ENCODE data around the gene GDF11.

The GDF11 gene

GRCh38 chr12:55742719-55743405 lies at the start of gene GDF11:
TSS of gene GDF11 (plus strand) at chr12:55743122. CDS start at chr12:55743317, 195 bp downstream.
- FAIRE-seq = no peak

GRCh38 chr12:55693323-55694187 lies 49.4 kb upstream of the GDF11 start:
- no peak for DNase-seq (ENCODE audit: low spot score)
- no peak for FAIRE-seq

More at GRCh38 chr12:55742719-55743405, at the start of gene GDF11:
- peak; percentile 91 for DNase-seq (ENCODE audit: low spot score)

GRCh38 chr12:55694188-55694515 lies 48.8 kb upstream of the GDF11 start:
- FAIRE-seq = no peak

DNA sequence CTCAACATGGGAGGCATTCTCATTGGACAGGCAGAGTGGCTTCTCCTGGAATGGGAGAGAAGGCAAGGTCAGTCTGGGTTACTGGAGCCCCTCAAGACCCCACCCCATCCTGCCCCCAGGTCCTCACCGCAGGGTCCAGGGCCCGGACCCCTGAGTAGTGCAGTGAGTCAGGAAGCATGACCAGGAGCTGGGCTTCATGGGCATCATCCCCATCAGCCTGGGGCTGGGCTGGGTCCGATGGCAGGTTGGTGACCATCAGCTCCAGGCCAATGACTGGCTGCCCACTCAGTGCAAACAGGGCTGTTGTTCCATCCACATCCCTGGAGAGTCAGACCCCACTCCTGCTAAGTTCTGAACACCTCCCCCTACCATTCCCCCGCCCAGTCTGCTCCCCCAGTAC lies 48.3 kb upstream of the GDF11 start:
- DNase-seq (ENCODE audit: low spot score) (no peak), FAIRE-seq (no peak)

More at GRCh38 chr12:55694188-55694515, 48.8 kb upstream of the GDF11 start:
- no peak for DNase-seq (ENCODE audit: low spot score)

GRCh38 chr12:55695349-55695748 lies 47.6 kb upstream of the GDF11 start:
- no peak for DNase-seq (ENCODE audit: low spot score)
- FAIRE-seq = no peak

GRCh38 chr12:55696141-55696540 lies 46.8 kb upstream of the GDF11 start:
- DNase-seq (ENCODE audit: low spot score) = no peak
- no peak for FAIRE-seq

GRCh38 chr12:55696796-55697462 lies 46.0 kb upstream of the GDF11 start:
- FAIRE-seq (no peak), DNase-seq (ENCODE audit: low spot score) (no peak)

DNA sequence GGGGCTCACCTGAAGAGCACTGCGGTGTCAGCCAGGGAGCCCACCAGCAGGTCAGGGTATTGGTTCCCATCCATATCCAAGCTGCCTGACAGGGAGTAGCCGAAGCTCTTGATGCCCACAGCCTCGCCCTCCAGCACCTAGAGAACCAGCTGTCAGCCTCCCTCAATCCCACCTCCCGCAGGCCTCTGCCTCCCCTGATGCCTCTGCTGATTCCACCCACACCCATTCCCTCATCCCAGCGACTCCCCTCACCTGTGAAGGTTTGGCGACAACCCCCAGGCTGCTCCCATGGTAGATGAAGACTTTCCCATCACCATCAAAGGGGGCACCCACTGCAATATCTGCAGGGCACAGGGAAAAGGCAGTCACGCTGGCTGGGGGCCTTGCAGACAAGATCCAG lies 45.2 kb upstream of the GDF11 start:
- DNase-seq (ENCODE audit: low spot score) = no peak
- FAIRE-seq = no peak

DNA sequence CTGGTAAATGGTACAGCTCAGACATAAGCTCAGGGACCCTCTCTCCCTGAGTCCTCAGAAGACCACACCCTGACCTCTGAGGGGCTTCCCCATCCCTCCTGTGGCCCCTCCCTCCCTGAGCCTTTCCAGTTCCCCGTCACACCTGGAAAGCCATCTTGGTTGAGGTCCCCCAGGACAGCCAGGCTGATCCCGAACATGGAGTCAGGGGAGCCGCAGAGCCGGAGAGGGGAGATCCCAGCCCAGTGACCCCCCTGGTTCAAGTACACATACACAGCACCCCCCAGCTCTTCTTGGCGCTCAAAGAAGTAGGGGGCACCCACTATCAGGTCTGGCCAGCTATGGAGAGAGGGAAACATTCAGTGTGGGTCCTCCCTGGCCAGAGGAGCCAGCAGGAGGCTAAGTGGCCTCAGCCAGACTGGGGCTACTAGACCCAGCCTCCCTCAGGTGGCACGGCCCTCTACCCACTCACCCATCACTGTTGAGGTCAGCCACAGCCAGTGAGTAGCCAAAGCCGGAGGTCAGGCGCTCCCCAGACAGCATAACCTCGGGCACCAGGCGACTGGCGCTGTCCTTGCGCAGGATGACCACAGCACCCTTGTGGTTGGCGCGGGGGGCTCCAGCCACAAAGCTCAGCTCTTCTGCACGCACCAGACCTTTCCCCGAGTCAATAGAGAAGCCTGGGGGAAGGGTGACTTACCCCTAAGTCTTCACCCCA lies 44.5 kb upstream of the GDF11 start:
- no peak for DNase-seq (ENCODE audit: low spot score)
- no peak for FAIRE-seq

DNA sequence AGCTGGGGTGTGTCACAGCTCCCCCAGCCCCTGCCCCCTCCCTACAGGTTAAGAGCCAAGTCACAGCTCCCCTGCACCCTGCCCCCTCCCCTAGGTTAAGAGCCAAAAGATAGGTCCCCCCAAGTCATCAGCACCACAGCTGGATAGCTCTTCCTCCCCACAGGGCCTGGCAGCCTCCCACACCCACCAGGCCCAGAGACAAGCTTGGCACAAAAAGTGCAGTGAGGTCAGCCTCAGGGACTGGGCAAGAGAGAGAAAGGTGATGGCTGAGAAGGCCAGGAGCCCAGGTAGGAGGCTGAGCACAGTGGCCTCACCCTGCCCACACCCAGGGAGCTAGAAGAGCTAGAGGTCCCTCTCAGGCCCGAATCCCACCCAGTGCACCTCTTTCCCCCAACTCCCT lies 44.0 kb upstream of the GDF11 start:
- no peak for FAIRE-seq
- no peak for DNase-seq (ENCODE audit: low spot score)

DNA sequence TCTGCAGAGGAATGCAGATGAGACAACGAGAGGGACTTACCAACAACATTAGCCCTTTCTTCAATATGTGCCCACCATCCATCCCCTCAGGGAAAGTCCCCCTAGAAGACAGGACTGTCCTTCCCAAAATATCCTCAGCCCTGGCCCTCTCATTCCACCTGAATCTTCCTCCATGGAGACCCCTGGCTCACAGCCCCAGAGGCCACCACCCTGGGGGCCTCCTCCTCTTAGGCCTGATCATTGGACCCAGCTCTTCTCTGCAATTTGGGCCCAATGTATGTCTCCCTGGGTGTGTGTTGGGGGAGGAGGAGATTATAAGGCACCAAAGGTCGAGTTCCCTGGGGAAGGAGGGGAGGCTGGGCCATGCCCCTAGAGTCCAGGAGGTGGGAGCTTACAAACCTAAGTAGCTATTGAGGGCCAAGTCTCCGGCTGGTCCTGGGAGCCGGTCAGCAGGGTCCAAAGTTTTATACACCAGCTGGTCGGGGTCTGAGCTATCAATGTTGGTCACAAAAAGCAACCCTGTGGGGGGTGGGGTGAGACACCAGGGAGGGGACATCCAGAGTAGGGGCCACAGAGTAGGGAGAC lies 43.4 kb upstream of the GDF11 start:
- FAIRE-seq (no peak), DNase-seq (ENCODE audit: low spot score) (no peak)

- FAIRE-seq (no peak), DNase-seq (ENCODE audit: low spot score) (no peak)
Measured at GRCh38 chr12:55700255-55701018, 42.5 kb upstream of the GDF11 start.

DNA sequence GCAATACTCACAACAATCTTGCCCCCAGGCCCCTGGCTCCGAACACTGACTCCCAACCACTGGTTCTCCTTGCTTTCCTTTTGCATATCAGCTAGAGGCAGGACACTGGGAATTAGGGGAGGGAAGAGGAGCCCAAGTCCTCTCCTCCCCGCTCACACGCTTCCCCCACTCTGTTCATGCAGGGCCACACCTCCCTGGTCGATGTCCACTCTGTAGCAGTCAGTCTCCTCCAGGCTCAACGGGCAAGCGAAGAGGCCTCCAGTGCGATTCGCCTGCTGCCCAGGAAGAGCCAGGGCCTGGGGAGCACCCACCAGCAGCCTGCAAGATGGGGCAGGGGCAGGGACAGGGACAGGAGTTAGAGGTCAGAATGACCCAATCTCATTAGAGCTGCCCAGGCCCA lies 40.1 kb upstream of the GDF11 start:
- FAIRE-seq (no peak), DNase-seq (ENCODE audit: low spot score) (no peak)

DNA sequence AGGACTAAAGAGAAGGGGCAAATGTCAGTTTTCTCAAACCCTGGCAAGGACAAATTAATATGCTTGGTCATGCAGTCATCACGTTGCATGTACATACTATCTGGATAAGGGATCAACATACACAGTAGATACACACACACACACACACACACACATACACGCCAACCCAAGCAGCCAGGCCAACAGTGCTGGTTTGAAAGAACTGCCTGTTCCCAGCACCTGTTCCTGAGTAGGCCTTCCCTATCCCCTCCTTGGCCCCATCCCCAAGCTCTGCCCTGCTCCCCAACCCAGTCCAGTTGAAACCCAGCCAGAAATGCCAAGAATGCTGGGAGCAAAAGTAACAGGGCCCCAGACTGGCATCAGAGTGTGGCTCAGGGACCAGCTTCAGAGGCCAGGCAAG lies 39.6 kb upstream of the GDF11 start:
- FAIRE-seq (no peak), DNase-seq (ENCODE audit: low spot score) (no peak)

DNA sequence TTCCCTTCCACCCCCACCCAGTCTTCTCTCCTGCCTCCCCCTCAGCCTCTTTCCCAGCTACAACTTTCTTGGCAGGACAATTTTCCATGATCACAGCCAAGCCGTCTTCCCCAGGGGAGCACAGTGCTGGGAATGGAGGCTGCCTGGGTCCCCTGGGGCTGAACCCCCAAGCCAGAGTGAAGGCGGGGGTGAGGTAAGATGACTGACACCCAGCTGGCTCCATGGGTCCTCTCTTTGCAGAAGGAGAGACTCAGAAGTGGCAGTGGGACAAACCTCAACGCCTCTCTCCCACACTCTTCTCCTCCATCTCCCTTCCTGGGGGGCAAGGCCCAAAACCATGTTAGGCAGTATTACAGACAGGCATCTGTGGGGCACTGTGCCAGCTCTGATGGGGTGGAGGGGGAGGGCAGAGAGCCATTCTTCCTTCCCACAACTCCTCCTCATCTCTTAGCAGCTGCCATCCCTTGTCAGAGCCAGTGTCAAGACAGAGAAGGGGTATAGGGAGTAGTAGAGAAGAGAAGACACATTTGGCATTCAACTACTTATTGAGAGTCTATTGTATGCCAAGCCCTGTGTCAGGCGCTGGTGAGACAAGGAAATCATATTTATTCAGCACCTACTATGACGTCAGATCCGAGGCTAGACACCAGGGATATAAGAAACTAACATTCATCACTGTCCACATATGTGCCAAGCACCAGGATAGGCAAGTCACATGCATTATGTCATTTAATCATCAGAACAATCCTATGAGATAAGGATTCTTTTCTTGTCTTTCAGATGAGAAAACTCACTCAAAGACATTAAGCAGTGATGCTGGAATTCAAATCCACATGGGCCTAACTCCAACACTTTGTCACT lies 38.8 kb upstream of the GDF11 start:
- no peak for FAIRE-seq
- no peak for DNase-seq (ENCODE audit: low spot score)

DNA sequence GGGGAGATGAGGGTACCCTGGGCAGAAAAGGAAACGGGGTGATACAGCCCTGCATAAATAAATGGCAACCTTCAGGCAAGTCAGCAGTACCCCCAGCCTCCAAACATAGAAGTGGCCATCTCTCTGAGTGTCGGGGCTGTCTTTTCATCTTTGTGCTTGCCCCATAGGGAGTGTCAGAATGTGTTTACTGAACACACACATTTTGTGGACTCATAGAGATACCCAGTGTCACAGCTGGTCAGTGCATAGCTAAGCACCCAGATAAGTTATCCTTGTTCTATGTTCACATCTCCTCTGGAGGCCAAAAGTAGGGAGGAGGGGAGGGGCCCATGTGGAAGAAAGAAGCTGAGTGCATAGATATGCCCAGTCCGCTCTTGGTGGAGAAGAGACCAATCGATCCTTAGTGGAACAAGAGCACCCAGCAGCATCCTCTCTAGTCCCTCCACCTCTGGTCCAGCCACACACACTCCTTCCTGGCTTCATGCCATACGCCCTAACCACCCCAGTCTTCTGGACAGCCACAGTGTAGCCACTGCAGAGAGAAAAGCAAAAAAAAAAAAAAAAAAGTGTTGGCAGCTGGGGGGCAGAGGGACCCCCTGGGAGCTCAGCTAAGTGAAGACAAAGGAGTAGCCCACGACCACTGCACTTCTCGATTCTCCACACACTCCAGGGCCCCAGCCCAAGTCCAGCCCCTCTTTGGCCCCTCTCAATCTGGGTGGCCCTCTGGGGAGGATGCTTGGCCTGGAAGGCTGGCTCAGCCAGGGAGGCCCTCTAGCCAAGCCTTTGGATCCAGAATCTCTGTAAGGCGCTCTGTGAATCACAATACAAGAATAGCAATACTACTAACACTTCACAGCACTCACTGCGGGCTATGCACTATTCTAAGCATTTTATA lies 37.9 kb upstream of the GDF11 start:
- no peak for FAIRE-seq
- no peak for DNase-seq (ENCODE audit: low spot score)

GRCh38 chr12:55705782-55706402 lies 37.0 kb upstream of the GDF11 start:
- no peak for DNase-seq (ENCODE audit: low spot score)
- FAIRE-seq = no peak

GRCh38 chr12:55706568-55707218 lies 36.2 kb upstream of the GDF11 start:
- FAIRE-seq = no peak

More at GRCh38 chr12:55706568-55707218, 36.2 kb upstream of the GDF11 start:
- no peak for DNase-seq (ENCODE audit: low spot score)
